Rectal smooth muscle tissue (tissue), 1 donor: Measurements from ENCODE around the gene ZFR2.

Experiments
- H3K27ac ChIP-seq: one replicate; pipeline ENCODE4 v1.7.0; 2013; ENCODE audit warnings: low read depth, low read length, inconsistent platforms
- H3K27me3 ChIP-seq: one replicate; pipeline ENCODE4 v1.7.0; 2013; ENCODE audit warnings: low read length; ENCODE audit not compliant: control insufficient read depth, insufficient read depth
- H3K36me3 ChIP-seq: one replicate; pipeline ENCODE4 v1.7.0; 2013; ENCODE audit warnings: low read length; ENCODE audit not compliant: control insufficient read depth, insufficient read depth
- H3K4me1 ChIP-seq: one replicate; pipeline ENCODE4 v1.7.0; 2013; ENCODE audit warnings: low read length; ENCODE audit not compliant: control insufficient read depth, insufficient read depth
- H3K4me3 ChIP-seq: one replicate; pipeline ENCODE4 v1.7.0; 2013; ENCODE audit warnings: low read length
- H3K9ac ChIP-seq: one replicate; pipeline ENCODE4 v1.7.0; 2013; ENCODE audit warnings: low read length

The ZFR2 gene

DNA sequence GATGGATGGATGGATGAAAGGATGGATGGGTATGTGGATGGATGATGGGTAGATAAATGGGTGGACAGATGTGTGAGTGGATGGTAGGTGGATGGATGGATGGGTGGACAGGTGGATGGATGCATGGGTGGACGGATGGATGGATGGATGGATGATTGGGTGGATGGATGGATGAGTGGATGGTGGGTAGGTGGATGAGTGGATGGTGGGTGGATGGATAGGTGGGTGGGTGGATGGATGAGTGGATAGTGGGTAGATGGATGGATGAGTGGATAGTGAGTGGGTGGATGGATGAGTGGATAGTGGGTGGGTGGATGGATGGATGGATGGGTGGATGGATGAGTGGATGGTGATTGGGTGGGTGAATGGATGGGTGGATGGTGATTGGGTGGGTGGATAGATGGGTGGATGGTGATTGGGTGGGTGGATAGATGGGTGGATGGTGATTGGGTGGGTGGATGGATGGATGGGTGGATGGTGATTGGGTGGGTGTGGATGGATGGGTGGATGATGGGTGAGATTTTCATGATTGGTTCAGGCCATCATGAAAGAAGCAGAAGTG, 92.3 kb downstream of the ZFR2 start:
- Histone ChIP-seq H3K27ac (no peak overlapping the region), H3K9ac (no peak overlapping the region), H3K4me3 (no peak overlapping the region), H3K4me1 (no peaks in the 10 kb centered on the region), H3K27me3 (peaks cover 3% of the 10 kb centered on the region), H3K36me3 (no peaks in the 10 kb centered on the region)

DNA sequence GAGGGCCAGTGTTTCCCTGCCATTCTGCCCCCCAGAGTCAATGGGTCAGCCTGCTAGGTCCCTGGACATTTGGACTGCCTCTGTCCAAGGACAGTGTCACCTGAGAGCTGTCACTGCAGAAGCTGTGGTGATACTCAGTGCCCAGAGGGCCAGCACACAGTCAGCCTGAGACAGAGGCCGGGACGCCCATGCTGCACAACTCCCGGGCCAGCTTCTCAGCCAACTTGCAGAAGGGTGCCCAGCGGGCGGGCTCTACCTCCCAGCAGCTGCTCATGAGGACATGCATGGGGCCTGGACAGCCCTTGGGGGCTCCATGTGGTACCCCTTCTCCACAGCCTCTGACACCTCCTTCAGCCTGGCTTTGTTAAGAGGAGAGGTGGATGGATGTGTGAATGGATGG, 93.0 kb downstream of the ZFR2 start:
- H3K4me1 ChIP-seq: no peaks in the 10 kb centered on the region
- no peak overlapping the region for H3K27ac ChIP-seq
- H3K4me3 ChIP-seq: no peak overlapping the region
- no peak overlapping the region for H3K9ac ChIP-seq
- no peaks in the 10 kb centered on the region for H3K36me3 ChIP-seq
- peaks cover 3% of the 10 kb centered on the region for H3K27me3 ChIP-seq

DNA sequence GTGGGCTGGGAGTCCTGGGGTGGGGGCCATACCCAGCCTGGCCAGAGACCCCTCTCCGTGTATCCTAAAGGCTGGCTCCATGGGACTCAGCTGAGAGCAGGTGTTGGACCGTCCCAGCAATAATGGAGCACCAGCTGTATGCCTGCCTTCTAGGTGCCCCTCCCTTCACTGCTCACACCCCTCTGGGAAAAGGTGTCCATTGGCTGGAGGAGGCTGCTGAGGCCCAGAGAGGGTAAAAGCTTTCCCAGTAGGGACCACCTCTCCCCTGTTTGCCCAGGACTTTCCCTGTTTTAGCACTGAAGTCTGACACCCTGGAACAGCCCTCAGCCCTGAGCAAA, 93.5 kb downstream of the ZFR2 start:
- H3K27me3 ChIP-seq: peaks cover 3% of the 10 kb centered on the region
- no peaks in the 10 kb centered on the region for H3K4me1 ChIP-seq
- H3K9ac ChIP-seq: no peak overlapping the region
- H3K36me3 ChIP-seq: no peaks in the 10 kb centered on the region
- H3K27ac ChIP-seq: no peak overlapping the region
- no peak overlapping the region for H3K4me3 ChIP-seq

DNA sequence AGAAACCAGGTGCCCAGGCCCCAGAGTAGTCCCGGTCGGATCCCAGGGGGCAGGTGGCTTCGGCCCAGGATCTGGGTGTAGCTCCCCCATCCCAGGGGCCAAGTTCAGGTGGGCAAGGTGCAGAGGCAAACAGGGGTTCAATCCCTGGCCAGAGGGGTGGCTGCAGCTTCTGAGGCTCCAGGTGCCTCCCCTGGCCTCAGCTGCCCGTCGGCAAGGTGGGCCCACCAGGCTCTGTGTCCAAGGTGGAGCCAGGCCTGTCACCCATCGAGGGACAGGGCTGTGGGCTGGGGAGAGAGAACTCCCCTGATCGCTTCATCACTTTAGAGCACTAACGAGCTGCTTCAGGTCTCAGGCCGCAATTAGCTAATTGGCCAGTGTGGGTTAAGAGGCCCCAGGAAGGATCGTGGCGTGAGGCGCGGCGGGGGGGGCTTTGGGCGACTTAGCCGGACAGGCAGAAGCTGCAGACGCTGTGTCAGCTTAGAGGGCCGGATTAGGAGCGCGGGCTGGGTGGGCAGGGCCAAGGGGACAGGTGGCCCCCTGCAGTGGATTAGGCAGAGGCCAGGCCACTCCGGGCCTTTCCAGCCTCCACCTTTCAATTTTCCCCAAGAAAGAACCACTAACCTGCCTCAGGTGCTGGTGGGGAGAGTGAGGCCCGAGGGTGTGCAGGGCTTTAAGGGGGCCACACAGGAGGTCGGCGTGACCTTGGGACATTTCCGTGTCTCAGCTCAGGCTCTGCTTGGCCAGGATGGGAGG, 94.0 kb downstream of the ZFR2 start:
- H3K27me3 ChIP-seq: peaks cover 3% of the 10 kb centered on the region
- H3K27ac ChIP-seq: no peak overlapping the region
- no peak overlapping the region for H3K4me3 ChIP-seq
- no peak overlapping the region for H3K9ac ChIP-seq
- H3K36me3 ChIP-seq: no peaks in the 10 kb centered on the region
- H3K4me1 ChIP-seq: no peaks in the 10 kb centered on the region

DNA sequence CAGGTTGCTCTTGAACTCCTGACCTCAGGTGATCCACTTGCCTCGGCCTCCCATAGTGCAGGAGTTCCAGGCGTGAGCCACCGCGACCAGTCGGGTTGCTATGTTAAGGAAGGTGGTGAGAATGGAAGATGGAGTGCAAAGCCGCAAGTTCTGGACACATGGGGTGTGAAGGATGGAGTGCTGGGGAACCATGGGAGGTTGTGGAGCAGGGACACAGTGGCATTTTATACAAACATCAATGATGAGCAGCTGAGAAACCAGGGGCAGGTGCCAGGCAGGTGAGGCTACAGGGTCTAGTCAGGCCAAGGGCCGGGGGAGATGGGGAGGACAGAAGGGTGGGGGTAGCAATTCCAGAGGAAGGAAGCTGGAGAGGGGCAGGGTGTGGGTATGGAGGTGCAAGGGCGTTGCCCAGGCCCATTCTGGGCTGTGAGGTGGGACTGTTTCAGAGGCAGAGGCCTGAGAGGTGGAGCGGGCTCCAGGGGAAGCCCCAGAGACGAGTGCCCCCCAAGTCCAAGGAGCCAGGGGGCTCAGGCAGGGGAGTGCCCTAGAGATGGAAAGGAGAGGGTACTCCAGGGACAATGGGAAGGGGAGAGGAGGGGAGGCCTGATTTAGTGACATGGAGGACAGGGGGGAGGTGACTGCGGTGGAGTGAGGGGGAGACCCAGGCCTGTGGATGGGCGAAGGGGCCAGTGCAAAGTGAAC, 94.9 kb downstream of the ZFR2 start:
- Histone ChIP-seq H3K9ac (no peak overlapping the region), H3K4me3 (no peak overlapping the region), H3K27ac (no peak overlapping the region), H3K4me1 (no peaks in the 10 kb centered on the region), H3K27me3 (peaks cover 3% of the 10 kb centered on the region), H3K36me3 (no peaks in the 10 kb centered on the region)

DNA sequence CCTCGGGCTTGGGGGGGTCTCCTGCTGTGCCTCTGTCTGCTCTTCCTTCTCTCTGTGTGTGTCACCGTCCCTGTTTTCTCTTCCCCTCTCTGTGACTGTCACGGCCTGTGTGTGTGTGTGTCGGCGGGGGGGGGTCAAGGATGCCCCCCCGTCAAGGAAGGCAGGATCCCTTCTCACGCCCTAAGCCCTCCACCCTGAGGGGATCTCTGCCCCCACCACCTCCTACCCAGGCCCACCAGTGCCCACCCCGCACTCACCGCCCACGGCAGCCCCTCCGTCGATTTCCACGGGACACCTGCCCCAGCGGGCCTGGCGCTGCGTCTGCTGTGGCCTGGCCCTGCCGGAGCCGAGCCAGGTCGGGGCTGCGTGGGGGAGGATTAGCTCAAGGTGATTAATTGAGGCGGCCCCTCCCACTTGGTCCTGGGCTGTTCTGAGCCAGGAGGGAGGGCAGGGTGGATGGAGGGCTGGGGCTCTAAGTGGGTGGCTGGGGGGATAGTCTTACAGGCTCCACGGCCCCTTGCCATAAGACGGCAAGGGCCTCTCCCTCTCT, 96.9 kb downstream of the ZFR2 start, which contains the start of gene RAX2:
TSS of gene RAX2 (minus strand) at position 323 of the 550 bp plus-strand sequence. CDS start 486 bp downstream, outside the sequence.
- Histone ChIP-seq H3K36me3 (peaks cover under 1% of the 10 kb centered on the region), H3K4me3 (no peak within 1 kb of the TSS), H3K9ac (no peak within 1 kb of the TSS), H3K4me1 (no peaks in the 10 kb centered on the region), H3K27ac (no peak within 1 kb of the TSS), H3K27me3 (peaks cover 3% of the 10 kb centered on the region)

DNA sequence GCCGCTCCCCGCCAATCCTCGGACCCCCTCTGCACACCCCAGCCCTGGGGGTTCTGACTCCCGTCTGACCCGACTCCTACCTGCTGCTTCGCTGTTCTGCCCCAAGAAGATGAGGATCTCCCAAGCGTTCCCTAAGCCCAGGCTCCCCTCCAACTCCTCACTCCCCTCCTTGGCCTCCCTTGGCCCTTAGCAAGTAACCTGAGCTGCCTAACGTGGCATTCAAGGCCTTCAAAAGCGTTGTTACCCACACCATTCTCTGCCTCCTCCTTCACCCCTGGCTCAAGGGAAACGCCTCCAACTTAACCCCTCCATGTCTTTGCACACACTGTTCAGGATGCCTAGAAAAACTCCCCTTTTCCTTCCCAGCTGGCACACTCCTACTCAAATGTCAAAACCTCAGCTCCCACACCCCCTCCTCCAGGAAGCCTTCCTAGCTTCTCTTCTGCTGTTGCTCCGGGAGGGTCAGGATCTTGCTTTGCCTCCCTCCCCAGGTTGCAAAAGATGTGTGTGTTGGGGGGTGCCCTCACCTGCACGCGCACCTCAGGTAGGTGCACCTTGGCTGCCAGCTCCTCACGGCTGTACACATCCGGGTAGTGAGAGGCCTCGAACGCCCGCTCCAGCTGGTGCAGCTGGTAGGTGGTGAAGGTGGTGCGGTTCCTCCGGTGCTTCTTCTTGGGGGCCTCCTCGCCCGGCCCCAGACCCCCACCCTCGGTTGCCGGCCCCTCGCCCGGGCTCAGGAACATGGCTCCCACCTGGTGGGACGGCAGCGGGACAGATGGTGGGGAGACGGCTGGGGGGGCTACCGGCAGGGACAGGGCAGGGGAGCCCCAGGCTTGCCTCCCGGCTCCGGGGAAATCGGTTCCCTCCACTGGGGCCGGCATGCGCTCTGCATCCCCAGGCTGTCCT, 97.6 kb downstream of the ZFR2 start:
- H3K4me3 ChIP-seq: no peak overlapping the region
- H3K36me3 ChIP-seq: peaks cover 7% of the 10 kb centered on the region
- H3K27ac ChIP-seq: no peak overlapping the region
- H3K27me3 ChIP-seq: peaks cover 3% of the 10 kb centered on the region
- H3K4me1 ChIP-seq: no peaks in the 10 kb centered on the region
- H3K9ac ChIP-seq: no peak overlapping the region

DNA sequence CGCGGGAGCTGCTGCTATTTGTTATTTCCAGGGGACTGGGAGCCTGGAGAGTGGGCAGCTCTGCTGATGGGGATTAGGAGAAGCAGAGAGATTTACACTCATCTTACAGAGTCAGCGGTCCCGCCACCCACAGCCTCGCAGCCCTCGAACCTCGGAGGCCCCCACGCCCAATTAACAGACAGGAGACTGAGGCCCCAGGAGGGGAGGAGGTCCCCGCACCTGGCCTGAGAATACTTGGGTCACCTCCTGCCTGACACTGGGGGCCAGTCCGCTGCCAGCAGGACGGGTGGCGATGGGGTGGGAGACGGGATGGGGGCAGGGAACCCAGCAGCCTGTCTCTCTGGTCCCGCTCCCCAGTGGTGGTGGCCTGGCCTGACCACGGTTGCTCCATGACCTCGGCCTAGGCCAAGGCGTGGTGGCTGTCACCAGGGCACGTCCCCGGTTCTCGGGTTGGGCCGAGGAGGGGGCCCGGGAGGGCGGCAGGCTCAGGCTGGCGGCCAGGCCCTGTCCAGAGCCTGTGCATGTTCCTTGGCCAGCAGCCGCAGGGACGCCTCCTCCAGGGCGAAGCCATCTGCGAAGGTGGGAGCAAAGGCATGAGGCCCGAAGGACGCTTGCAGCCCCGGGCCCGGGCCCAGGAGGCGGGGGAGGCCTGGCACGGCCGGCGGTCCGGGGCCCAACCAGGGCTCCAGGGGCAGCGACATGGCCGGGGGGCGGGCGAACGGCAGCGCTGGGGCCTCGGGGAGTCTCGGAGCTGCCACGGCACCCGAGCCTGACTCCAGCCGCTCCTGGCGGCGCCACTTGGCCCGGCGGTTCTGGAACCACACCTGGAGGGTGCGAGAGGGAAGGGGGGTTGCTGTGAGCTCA, 98.5 kb downstream of the ZFR2 start:
- Histone ChIP-seq H3K27ac (no peak overlapping the region), H3K27me3 (peaks cover 3% of the 10 kb centered on the region), H3K4me1 (no peaks in the 10 kb centered on the region), H3K9ac (no peak overlapping the region), H3K4me3 (no peak overlapping the region), H3K36me3 (peaks cover 7% of the 10 kb centered on the region)

DNA sequence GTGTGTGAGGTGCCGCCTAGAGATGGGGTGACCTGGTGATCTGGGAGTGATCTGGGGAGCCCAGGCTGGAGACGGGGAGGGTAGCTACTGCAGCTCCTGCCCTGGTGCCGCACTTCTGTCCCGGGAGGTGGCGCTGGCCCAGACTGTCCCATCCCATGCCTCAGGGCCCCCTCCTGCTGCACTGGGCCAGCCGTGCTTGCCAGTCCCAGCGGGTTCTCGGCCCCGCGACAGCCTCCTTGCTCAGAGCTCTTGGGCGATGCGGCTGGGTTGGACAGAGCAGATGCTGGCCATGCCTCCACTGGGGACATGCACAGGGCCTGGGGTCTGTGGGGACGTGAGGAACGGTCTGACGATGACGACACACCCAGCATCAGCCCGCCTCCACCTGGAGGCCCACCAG, 99.3 kb downstream of the ZFR2 start:
- Histone ChIP-seq H3K4me1 (no peaks in the 10 kb centered on the region), H3K36me3 (peaks cover 7% of the 10 kb centered on the region), H3K27me3 (peaks cover 3% of the 10 kb centered on the region), H3K4me3 (no peak overlapping the region), H3K27ac (no peak overlapping the region), H3K9ac (no peak overlapping the region)

DNA sequence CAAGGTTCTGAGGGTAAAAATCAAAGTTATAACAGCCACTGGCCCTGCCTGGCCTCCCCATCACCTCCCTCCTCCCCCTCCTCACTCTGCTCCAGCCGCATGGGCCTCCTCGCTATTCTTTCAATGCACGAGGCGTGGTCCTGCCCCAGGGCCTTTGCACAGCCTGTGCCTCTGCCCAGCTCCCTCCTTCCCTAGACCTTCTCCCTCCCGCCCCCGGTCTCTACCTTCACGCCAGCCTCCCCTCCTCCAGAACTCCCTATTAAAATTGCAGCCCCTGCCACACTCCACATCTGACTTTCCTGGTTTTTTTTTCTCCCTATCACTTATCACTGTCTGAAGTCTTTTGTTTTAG, 100.1 kb downstream of the ZFR2 start:
- H3K27me3 ChIP-seq: peaks cover 3% of the 10 kb centered on the region

DNA sequence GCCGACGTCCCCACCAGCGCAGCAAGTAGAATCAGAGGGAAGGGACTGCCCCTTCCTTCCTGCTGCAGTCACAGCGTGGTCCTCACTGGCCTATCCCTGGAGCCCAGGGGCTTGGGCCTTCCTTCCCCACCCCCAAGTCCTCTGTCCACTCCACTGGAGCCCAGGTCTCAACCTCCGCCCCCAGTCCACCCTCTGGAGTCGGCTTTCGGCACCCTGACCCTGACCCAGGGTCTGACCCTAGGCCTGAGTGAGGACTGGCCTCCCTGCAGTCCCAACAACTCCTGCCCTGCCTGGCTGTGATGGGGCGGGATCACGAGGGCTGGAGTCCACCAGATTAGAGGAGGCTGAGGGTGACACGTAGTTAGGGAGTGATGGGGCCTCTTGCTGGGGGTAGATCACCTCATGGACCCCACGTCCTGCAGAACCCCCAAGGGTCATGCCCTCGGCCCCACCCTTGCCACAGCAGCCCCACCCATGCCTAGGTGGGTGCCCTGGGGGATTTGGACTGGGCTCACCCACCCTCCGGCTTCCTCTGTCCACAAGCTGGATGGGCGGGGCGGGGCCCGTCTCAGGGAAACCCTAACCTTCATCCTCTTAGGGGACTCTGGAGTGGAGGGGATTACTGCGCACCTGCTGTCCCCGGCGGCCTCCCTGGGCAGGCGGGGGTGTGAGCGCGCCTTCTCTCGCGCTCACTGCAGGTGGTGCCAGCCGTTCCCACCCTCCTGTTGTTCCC, 100.7 kb downstream of the ZFR2 start:
- Histone ChIP-seq H3K4me3 (no peak overlapping the region), H3K27ac (no peak overlapping the region), H3K4me1 (peaks cover 2% of the 10 kb centered on the region), H3K27me3 (peaks cover 3% of the 10 kb centered on the region), H3K36me3 (peaks cover 7% of the 10 kb centered on the region), H3K9ac (no peak overlapping the region)

More for the DNA sequence above, 100.1 kb downstream of the ZFR2 start:
- no peak overlapping the region for H3K9ac ChIP-seq
- H3K4me3 ChIP-seq: no peak overlapping the region
- no peaks in the 10 kb centered on the region for H3K4me1 ChIP-seq
- no peak overlapping the region for H3K27ac ChIP-seq
- H3K36me3 ChIP-seq: peaks cover 7% of the 10 kb centered on the region
